HG03159 (cell line): ENCODE measurements around the gene TSPAN32.
"Not testable (repeated sequence)": the region's sequence is repeated elsewhere in the genome, so short reads cannot be mapped to it uniquely, and the experiment has no call there.

ENCODE experiments used
- ATAC-seq: cut with Tn5 transposase; IDR thresholded peaks from one replicate; pipeline ENCODE4 v1.9.1; 2021; ENCODE audit warnings: mild to moderate bottlenecking, moderate library complexity; ENCODE audit not compliant: unreplicated experiment

The TSPAN32 gene

GRCh38 chr11:2280208-2280607 lies 21.6 kb upstream of the TSPAN32 start:
- no peak for ATAC-seq

- not testable (repeated sequence) for ATAC-seq
Measured at GRCh38 chr11:2286350-2286749, 15.5 kb upstream of the TSPAN32 start.

- ATAC-seq: no peak
Measured at GRCh38 chr11:2287091-2287490, 14.7 kb upstream of the TSPAN32 start.

- no peak for ATAC-seq
Measured at GRCh38 chr11:2289350-2289749, 12.5 kb upstream of the TSPAN32 start.

GRCh38 chr11:2289859-2290258 lies 12.0 kb upstream of the TSPAN32 start:
- ATAC-seq: no peak

- ATAC-seq: no peak
Measured at GRCh38 chr11:2290351-2290841, 11.4 kb upstream of the TSPAN32 start.

GRCh38 chr11:2293531-2293971 lies 8.3 kb upstream of the TSPAN32 start:
- no peak for ATAC-seq

- ATAC-seq: no peak
Measured at GRCh38 chr11:2293984-2294925, 7.6 kb upstream of the TSPAN32 start.

- ATAC-seq: no peak
Measured at GRCh38 chr11:2294926-2295290, 6.9 kb upstream of the TSPAN32 start.

GRCh38 chr11:2295971-2296912 lies 5.6 kb upstream of the TSPAN32 start:
- no peak for ATAC-seq

- no peak for ATAC-seq
Measured at GRCh38 chr11:2296913-2297622, 4.7 kb upstream of the TSPAN32 start.

GRCh38 chr11:2297623-2298030 lies 4.2 kb upstream of the TSPAN32 start:
- ATAC-seq: no peak

GRCh38 chr11:2298131-2298794 lies 3.5 kb upstream of the TSPAN32 start:
- no peak for ATAC-seq

- ATAC-seq: no peak
Measured at GRCh38 chr11:2298795-2299761, 2.7 kb upstream of the TSPAN32 start.

- no peak for ATAC-seq
Measured at GRCh38 chr11:2299773-2300172, 2.0 kb upstream of the TSPAN32 start.

GRCh38 chr11:2300290-2300935 lies 1.4 kb upstream of the TSPAN32 start:
- ATAC-seq: no peak

- ATAC-seq: no peak
Measured at GRCh38 chr11:2300936-2301630, 730 bp upstream of the TSPAN32 start.

- ATAC-seq: no peak
Measured at GRCh38 chr11:2302306-2302895, 588 bp downstream of the TSPAN32 start.
